HG02943 (cell line): ENCODE results near the gene LMO7.
"Not testable (repeated sequence)": the region's sequence is repeated elsewhere in the genome, so short reads cannot be mapped to it uniquely, and the experiment has no call there.

Experiments used
- ATAC-seq: cut with Tn5 transposase; IDR thresholded peaks from one replicate; pipeline ENCODE4 v1.9.1; 2021; ENCODE audit warnings: mild to moderate bottlenecking, low read depth, moderate library complexity; ENCODE audit not compliant: unreplicated experiment

LMO7 gene

DNA sequence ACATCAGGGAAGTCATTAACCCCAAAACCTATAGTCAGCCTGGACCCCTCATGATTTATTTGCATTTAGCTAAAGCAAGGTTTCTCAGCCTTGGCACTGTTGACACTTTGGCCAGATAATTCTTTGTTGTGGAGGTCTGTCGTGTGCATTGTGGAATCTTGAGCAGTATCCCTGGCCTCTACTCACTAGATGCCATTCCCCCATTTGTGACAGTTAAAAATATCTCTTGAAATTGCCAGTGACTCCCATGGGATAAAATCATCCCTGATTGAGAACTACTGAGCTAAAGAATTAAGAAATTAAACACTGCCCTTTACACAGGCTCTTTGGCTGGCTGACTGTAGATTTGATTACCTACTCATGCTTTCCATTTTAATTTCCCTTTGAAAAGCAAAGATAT is 102.7 kb downstream of the LMO7 start:
- ATAC-seq: no peak

DNA sequence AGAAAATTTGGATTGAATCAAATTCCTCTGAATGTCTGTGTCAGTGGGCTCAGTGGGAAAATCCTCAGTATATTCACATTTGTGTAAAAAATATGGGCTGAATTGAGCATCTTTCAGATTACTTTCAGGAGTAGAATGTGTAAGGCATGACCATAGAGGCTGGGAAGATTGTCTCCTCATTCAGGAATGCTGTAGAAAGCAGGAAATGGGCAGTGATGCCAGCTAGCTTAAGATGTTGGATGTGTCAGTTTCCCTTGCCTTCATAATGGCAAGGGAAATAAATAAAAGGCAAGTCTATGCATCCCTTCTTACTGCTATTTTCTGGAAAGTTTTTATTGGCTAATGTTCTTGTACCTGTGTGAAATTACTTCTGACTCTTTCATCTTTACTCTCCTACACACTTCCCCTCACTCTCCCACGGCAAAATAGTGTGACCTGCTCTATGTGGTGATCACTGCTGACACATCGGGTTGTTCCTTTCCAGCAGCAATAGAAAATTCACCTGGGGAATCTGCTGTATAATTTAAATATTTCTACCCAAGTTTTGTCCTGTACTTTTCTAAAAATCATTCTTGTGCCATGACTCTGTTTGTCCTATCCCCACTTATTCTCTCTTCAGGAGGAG is 103.2 kb downstream of the LMO7 start:
- no peak for ATAC-seq

DNA sequence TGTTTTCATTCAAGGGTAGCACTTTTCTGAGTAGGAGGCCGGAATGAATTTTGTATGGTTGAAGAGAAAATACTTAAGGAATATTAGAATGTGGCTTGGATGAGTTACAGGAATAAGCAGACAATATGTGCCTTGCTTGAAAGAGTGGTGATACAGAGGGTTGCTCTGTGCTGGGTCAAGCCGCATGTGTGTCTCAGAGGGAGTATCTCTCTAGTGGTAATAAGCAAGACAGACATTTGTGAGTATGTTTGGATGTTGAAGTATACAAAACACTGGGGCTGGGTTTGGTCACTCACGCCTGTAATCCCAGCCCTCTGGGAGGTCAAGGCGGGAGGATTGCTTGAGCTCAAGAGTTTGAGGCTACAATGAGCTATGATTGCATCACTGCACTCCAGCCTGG is 103.9 kb downstream of the LMO7 start:
- ATAC-seq: no peak

DNA sequence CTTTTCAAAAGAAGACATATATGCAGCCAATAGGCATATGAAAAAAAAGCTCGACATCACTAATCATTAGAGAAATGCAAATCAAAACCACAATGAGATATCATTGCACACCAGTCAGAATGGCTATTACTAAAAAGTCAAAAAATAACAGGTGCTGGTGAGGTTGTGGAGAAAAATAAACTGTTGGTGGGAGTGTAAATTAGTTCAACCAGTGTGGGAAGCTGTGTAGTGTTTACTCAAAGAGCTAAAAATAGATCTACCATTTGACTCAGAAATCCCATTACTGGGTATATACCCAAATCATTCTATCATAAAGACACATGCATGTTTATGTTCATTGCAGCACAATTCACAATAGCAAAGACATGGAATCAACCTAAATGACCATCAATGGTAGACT is 106.9 kb downstream of the LMO7 start:
- ATAC-seq: not testable (repeated sequence)

DNA sequence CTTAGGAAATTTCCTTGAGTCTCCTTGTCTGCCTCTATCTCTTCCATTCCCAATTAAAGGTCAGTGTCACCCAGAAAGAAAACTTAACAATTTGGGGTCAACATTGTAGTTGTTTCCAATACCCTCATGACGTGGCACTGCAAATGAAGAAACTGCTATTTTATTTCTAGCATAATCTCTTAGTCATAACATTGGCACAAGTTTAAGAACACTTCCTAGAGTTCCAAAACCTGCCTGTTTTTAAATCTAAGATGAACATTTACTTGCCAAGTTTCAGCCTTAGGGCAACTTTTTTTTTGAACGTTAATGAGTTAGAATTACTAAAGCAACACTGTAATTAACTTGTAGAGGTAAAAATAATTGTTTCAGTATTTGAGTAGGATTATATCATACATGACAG is 108.0 kb downstream of the LMO7 start:
- ATAC-seq: no peak

DNA sequence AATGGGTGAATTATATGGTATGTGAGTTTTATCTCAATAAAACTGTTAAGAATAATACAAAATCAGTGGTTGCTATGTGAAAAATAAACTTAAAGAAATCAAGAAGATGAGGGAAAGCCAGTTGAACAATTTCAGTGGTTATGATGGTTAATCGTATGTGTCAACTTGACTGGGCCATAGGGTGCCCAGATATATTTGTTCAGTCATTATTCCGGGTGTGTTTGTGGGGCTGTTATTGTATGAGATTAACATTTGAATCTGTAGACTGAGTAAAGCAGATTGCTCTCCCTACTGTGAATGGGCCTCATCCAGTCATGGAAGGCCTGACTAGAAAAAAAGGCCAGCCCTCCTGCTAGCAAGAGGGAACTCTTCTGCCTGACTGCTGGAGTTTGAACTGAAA is 109.3 kb downstream of the LMO7 start:
- ATAC-seq: no peak

DNA sequence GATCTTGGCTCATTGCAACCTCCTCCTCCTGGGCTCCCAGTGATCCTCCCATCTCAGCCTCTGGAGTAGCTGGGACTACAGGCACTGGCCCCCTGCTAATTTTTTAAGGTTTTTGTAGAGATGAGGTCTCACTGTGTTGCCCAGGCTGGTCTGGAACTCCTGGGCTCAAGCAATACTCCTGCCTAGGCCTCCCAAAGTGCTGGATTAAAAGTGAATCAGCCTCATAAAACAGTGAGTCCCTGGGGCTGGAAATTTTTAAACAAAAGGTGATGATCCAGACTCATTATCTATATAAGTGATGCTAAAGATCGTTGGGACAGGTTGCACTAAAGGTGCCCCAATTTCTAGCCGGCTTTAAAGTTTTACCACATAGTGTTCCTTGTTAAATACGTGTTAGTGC is 112.7 kb downstream of the LMO7 start:
- ATAC-seq: no peak

DNA sequence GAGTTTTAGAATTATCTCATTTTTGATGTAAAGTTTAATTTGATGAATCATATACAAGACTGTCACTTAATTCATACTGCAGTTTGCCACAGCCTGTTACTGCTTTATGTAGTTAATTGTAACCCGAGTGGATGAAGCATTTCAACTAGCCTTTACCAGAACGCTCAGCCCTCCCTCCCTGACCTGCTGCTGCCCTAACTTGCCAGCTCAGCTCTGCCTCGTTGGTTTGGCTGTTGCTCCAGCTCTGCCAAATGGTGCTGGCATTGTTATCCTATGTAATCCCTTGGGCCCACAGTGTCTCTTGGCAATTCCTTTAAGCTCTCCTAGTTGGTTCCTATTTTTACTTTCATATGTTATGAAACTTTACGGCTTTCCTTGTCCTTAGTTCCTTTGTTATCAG is 113.3 kb downstream of the LMO7 start:
- ATAC-seq: no peak

DNA sequence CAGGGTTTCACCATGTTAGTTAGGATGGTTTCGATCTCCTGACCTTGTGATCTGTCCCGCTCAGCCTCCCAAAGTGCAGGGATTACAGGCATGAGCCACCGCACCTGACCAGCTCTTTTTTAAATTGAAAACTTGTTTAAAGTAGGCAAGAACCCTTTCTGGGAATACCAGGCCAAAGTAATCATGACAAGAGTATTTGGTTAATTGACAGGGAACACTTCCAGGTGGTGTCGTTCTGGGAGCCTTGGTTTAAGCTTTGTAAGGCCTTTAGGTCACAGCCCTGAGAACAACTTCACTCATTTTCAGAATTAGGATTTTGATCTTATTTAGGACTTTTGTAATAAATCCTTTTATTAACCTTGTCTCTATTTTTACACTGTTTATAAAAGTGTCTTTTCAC is 115.2 kb downstream of the LMO7 start:
- ATAC-seq: no peak

DNA sequence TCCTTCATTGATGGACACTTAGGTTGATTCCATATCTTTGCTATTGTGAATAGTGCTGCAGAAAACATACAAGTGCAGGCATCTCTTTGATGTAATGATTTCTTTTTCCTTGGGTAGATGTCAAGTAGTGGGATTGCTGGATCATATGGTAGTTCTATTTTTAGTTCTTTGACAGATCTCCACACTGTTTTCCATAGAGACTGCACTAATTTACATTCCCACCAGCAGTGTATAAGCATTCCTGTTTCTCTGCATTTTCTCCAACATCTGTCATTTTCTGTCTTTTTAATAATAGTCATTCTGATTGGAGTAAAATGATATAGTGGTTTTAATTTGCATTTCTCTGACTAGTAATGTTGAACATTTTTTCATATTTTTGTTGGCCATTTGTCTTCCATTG is 116.7 kb downstream of the LMO7 start:
- ATAC-seq: no peak

DNA sequence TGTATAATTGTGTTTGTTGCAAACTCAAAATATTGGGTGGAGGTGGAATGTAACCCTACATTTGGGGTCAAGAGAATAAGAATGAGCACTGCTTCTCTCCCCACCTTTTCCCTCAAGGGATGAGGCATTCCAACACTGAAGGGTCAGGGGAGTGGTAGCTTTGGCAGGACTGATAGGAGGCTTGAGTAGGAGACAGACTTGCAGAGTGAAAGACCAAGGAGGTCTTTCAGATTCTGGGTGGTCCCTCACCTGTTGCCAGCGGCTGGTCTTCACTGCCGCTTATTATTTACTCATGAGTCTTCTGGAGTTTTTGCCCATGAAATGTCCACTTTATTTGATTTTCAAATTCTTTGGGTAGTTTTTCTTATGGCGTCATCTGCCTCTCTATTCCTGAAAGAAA is 118.8 kb downstream of the LMO7 start:
- ATAC-seq: no peak

DNA sequence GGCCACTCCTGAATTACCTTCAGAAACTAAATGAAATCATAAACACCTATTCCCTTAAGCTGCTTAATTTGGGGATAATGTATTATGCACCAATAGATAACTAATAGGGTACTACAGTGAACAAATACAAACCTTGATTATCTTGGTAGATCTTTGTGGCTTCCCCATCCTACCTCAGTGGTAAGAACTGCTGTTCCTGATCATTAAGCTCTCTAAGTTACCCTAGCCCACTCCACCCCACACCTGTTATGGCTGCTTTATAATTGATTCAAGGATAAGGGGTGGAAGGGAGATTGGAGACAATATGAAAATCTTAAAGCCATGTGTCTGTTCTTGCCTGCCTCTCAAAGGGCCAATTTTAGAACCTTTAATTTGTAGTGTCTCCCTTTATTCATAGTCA is 121.2 kb downstream of the LMO7 start:
- ATAC-seq: no peak

DNA sequence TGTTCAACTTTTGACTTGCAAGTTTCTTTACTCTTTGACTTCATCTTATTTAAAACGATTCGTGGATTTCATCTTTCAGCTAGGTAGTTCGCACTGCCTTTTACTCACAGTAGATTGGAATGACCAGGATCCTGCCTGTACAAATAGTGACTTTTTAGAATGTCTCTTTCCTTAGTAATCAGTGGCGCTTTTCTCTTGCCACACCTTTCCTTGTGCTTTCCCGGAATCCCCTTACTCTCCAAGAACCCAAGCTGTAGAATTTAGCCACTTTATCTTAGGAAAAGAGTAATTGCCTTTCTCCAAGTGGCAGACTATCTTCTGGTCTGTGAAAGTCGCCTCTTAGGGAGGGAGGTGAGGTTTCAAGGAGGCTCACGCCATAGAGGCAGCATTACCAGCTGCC is 123.4 kb downstream of the LMO7 start:
- ATAC-seq: no peak

DNA sequence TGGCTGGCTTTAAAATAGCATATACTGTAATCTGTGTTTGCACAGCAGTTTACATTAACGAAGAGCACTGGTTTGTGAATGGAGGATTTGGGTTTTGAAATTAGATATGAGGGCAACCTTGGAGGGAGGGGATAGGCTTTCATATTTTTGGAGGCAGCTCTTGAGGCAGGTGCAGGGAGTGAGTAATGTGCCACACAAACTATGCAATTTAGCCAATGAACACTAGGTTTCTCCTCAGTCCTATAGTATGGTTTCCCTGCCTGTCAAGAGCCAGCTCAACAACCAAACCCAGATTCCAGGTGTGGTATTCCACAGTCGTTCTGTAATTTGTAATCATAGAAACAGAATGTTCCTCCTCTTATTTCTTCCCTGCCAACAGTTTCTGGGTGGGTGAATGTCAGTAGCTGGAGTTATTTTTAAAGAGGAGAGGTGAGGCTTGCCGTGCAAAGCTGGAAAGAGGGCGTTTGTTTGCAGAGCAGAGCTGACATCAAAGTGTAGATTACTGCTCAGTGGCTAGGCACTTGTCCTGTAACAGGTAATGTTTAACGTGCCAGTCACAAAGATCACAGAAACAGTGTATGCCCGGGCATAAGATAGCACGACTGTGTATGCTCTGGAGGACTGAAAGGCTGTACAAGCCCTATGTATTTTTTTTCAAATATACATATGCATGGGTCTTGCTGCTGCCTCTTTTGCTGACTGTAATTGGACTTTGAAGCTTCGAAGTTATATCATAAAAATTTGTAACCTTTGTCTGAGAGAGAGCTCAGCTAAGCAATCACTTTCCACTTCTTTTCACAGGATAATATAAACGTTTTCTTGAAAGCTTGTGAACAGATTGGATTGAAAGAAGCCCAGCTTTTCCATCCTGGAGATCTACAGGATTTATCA is 124.2 kb downstream of the LMO7 start:
- ATAC-seq: peak; percentile 64

DNA sequence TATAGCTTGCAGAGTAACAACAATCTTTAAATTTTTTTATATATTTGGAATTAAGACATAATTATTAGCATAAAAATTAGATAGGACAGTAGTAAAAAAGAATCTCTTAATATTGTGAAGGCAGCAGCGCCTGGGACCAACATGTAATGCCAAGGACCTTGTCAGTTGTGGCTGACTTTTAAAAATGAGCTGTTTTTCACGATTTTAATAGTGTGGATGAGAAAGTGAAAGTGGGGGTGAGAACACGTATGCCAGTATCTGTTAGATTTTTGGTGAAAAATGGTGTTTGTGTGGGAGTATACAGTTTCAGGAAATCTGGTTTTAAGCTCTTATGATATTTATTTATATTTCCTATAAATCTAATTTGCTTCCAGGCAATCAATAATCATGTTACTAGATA is 125.2 kb downstream of the LMO7 start:
- no peak for ATAC-seq

DNA sequence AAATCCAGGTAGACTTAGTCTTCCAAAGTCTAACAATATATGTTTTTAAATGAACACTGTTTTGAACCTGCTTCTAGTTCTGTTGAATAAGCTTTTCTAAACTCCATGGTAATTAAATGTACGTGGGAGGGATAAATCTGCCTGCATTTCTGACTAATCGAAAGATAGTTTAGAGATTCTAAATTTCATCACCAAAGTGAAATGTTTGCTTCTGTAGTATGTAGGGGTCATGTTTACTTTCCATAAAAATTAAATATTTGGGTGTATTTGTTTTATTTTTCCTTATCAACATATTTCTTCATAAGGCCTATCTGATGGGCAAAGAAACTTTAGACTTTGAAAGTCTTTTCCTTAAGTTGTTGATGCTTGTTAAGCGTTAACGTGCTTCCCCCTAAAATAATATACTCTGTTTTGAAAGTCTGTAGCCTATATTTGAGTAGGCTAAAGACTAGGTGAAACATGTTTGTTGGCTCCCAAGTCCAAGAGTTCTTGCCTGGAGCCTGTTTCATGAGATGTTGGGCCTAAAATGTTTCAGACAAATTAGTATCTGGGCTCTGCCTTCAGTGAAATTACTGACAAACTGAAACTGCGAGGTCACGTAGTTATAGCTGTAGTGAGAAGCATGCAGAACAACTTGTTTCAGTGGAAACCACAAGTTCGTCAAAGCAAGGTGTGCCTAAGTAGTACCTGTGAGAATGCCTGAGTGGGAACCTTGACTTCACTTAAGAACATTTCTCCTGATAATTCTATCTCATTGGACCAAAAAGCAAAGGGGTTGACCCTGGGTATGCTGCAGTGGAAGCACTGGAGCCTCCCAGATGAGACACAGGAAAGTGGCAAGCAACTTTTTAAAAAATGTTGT is 126.2 kb downstream of the LMO7 start:
- peak; percentile 86 for ATAC-seq

DNA sequence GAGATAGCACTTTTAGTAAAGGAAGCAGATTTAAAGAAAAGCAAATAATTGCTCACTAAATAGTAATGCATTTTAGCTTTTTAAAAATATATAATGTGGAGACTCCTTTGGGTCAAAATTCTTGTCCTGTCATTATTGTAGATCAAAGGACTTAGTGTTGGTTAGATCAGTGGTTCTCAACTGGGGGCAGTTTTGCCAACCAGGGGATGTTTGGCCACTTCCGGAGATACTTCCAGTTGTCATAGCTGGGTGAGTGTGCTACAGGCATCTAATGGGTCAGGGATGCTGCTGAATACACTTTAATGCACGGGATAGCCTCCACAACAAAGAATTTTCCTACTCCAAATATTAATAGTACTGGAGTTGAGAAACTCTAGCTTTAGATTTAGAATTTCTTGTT is 126.8 kb downstream of the LMO7 start:
- ATAC-seq: no peak

DNA sequence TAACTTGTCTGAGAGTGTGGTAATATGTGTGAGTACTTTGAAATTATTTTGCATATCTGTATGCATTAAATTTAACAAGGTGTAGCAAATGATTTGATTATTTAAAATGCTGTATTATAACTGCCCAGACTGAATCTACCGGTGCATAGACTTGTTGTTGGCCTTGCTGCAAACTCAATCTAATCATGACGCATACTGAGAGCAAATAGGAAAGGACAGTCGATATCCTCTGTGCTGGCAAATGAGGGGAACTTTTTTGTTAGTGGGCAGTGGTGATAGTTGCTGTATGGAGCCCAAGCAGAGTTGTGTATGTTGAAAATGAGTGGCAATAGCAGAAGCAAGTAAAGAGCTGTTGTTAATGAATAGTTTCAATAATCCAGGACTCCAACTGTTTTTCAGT is 127.4 kb downstream of the LMO7 start:
- no peak for ATAC-seq

DNA sequence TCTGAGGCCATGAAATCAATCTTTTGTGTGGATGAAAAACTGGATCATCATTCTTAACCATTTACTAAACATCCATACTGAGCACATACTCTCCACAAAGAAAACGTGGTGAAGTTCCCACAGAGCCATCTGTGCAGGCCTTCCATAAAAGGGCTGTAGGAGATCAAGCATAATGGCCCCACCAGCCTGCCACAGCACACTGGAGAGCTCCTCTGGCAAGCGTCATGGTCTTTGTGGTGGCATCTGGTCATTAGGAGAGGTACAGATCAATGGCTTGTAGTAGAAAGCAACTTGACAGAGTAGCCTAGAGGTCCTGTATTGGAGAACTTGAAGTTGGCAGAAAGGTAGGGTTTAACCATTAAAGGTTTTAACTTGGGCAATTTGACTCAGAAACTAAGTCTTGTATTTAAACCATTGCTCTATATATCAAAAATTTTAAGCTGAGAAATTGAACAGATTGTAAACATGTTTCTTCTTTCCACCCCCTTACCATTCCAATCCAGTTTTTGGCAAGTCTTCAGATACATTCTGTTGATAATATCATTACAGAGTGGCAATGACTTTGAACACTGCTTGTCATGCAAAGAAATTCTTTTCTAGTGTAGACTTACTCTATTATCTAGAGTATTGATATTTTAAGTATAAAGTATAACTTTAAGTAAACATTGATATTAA is 128.3 kb downstream of the LMO7 start:
- ATAC-seq: no peak

DNA sequence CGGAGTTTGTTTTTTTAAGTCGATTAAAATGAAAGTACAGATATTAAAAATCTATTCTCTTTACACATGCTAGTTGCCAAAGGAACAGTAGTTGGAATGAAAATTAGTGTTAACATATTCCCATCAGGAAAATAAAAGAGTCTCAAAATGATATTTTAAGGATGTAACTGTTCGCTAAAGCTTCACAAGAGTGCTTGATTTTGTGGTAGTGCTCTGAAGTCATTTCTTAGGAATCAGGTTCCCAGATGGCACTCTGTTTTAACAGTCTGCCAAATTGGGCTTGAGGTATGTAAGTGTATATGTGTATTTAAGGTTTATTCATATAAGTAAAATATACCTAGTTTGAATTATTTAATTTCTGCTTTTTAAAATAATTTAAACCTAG is 128.8 kb downstream of the LMO7 start:
- no peak for ATAC-seq

DNA sequence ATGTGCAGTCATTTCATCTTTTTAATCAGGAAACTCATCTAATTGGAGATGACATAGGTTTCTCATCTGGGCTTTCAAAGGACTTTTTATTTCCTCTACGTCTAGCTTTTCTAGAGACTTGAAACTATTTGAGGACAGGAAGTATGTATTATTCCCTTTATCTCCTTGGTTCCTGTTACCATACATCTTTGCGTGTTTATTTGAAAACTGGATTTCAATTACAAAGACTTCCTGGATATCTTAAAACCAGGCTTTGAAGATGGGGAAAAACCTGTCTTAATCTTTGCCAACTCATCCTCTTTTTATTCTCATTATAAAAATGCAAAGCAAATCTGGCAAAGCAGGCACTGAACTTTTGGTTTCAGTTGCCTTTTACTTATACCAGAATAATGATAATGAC is 130.5 kb downstream of the LMO7 start:
- ATAC-seq: no peak
